Measurements from ENCODE around the gene NSUN2. TPM values are rescaled to one million over a fixed set of nuclear protein-coding genes. Genes with fewer than 3 reads are reported as not detected.

Gene NSUN2
- total RNA-seq, 2 donors from 2014 or later: 40.8 to 54.5 TPM

- Histone ChIP-seq H3K9me3 (no peaks in the 10 kb centered on the region), H3K4me1 (replicated peaks) (no peaks in the 10 kb centered on the region), H3K4me3 (no peak overlapping the region), H3K36me3 (no peaks in the 10 kb centered on the region), H3K27ac (no peak overlapping the region), H3K27me3 (replicated peaks; ENCODE audit: insufficient read depth) (no peaks in the 10 kb centered on the region)
- no peak for DNase-seq (ENCODE audit: low spot score)
- WGBS: 42% methylated on average over 14 of the region's 14 CpGs
- TF ChIP-seq CTCF (IDR thresholded peaks at IDR 0.05) (no peak), POLR2AphosphoS5 (IDR thresholded peaks at IDR 0.05) (no peak), POLR2A (IDR thresholded peaks at IDR 0.05) (no peak)
- intact Hi-C loops (cut with DNase I): loop anchor here (5.0 to 10.0 kb wide), 3 partner anchors 124 to 1087 kb away; partner anchors contain the start of gene MED10
Observed at GRCh38 chr5:6578676-6579343, 54.0 kb downstream of the NSUN2 start.

- Histone ChIP-seq H3K27me3 (replicated peaks; ENCODE audit: insufficient read depth) (no peaks in the 10 kb centered on the region), H3K27ac (no peak overlapping the region), H3K4me1 (replicated peaks) (no peaks in the 10 kb centered on the region), H3K36me3 (no peaks in the 10 kb centered on the region), H3K4me3 (no peak overlapping the region), H3K9me3 (no peaks in the 10 kb centered on the region)
- intact Hi-C loops (cut with DNase I): loop anchor here (5.0 to 10.0 kb wide), 3 partner anchors 122 to 1085 kb away; partner anchors contain the start of gene MED10
- DNase-seq (ENCODE audit: low spot score): peak; percentile 45
- TF ChIP-seq POLR2AphosphoS5 (IDR thresholded peaks at IDR 0.05) (peak; percentile 9), POLR2A (IDR thresholded peaks at IDR 0.05) (no peak), CTCF (IDR thresholded peaks at IDR 0.05) (peak in 3 of 4 experiments; percentile 57 to 61 (median 60))
- 50% methylated on average over 5 of the region's 5 CpGs for WGBS
Observed at GRCh38 chr5:6576861-6577501, 55.9 kb downstream of the NSUN2 start.

- H3K27me3 ChIP-seq (replicated peaks; ENCODE audit: insufficient read depth): no peaks in the 10 kb centered on the region
- TF ChIP-seq POLR2A (IDR thresholded peaks at IDR 0.05) (no peak), POLR2AphosphoS5 (IDR thresholded peaks at IDR 0.05) (no peak), CTCF (IDR thresholded peaks at IDR 0.05) (no peak)
- no peaks in the 10 kb centered on the region for H3K4me1 ChIP-seq (replicated peaks)
- no peaks in the 10 kb centered on the region for H3K36me3 ChIP-seq
- no peaks in the 10 kb centered on the region for H3K9me3 ChIP-seq
- intact Hi-C loops (cut with DNase I): loop anchor here (5.0 to 10.0 kb wide), 3 partner anchors 120 to 1082 kb away; partner anchors contain the start of gene MED10
- H3K4me3 ChIP-seq: no peak overlapping the region
- H3K27ac ChIP-seq: no peak overlapping the region
- no peak for DNase-seq (ENCODE audit: low spot score)
- 61% methylated on average over 12 of the region's 12 CpGs for WGBS
Observed at GRCh38 chr5:6574537-6575245, 58.2 kb downstream of the NSUN2 start.

DNA sequence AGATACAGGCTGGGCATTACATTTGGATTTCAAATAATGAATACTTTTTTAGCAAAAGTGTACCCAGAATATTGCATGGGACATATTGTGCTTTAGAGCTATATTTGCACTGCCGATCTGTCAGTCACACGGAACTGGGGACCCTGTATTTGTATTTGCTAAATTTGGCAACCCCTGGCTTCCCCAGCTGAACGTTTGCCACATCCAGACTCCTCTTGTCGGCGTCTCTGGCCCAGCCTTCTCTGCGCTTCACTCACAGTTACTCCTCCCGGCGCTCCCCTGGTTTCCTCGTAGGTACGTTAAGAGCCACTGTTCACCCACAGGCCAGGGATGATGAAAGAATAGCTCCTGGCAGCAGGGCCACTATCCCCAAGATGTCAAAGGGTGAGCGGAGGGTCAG is 58.7 kb downstream of the NSUN2 start:
- no peaks in the 10 kb centered on the region for H3K4me1 ChIP-seq (replicated peaks)
- H3K27me3 ChIP-seq (replicated peaks; ENCODE audit: insufficient read depth): no peaks in the 10 kb centered on the region
- H3K36me3 ChIP-seq: no peaks in the 10 kb centered on the region
- no peak overlapping the region for H3K4me3 ChIP-seq
- WGBS: 86% methylated on average over 11 of the region's 11 CpGs
- no peak overlapping the region for H3K27ac ChIP-seq
- TF ChIP-seq CTCF (IDR thresholded peaks at IDR 0.05) (no peak), POLR2A (IDR thresholded peaks at IDR 0.05) (no peak), POLR2AphosphoS5 (IDR thresholded peaks at IDR 0.05) (no peak)
- H3K9me3 ChIP-seq: no peaks in the 10 kb centered on the region
- peak; percentile 2 for DNase-seq (ENCODE audit: low spot score)
- intact Hi-C loops (cut with DNase I): loop anchor here (10.0 kb wide), 1 partner anchor 119 kb away; no protein-coding TSS in a partner anchor
